Measurements from ENCODE around the gene NPPA.

DNA sequence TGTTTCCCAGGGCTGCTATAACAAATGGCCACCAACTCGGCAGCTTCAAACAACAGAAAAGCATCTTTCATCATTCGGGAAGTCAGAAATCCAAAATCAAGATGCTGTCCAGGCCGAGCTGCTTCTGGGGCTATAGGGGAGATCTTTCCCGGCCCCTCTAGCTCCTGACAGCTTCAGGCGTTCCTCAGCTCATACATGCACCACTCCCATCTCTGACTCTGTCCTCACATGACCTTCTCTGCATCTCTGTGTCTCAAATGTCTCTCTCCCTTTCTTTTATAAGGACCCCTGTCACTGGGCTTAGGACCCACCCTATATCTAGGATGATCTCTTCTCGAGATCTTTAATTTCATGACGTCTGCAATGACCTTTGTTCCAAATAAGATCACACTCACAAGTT, 25.0 kb upstream of the NPPA start:
- TF ChIP-seq, protein P1, sequence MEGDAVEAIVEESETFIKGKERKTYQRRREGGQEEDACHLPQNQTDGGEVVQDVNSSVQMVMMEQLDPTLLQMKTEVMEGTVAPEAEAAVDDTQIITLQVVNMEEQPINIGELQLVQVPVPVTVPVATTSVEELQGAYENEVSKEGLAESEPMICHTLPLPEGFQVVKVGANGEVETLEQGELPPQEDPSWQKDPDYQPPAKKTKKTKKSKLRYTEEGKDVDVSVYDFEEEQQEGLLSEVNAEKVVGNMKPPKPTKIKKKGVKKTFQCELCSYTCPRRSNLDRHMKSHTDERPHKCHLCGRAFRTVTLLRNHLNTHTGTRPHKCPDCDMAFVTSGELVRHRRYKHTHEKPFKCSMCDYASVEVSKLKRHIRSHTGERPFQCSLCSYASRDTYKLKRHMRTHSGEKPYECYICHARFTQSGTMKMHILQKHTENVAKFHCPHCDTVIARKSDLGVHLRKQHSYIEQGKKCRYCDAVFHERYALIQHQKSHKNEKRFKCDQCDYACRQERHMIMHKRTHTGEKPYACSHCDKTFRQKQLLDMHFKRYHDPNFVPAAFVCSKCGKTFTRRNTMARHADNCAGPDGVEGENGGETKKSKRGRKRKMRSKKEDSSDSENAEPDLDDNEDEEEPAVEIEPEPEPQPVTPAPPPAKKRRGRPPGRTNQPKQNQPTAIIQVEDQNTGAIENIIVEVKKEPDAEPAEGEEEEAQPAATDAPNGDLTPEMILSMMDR (IDR thresholded peaks at IDR 0.05), result no peak
- no peak for TF ChIP-seq EP300 (IDR thresholded peaks at IDR 0.05)
